ENCODE results near the gene STXBP6. TPM values are rescaled to one million over a fixed set of nuclear protein-coding genes. Genes with fewer than 3 reads are reported as not detected.

Gene STXBP6
- polyA plus RNA-seq, 1 donor from 2014 or later: 14.6 TPM

DNA sequence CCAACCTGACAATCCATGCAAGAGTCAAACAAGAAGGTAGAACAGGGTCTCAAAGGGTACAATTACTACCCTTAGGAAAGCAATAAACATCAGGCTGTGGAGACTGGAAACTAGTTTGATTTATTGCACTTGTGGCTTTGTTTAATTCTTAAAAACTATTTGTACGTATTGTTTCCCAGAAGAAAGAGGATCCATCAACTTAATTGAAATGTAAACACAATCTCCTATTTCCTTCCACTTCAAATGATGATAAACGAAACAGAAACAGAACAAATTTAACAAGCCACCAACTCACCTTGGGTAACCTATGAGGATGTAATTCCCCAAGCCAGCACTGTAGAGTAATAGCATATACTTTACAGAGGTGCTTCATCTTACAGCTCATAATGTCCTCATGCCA, 8.0 kb downstream of the STXBP6 start:
- no peak overlapping the region for H3K4me3 ChIP-seq (ENCODE audit: low read length)
- no peaks in the 10 kb centered on the region for H3K36me3 ChIP-seq (ENCODE audit: insufficient read depth, low read length)
- no peaks in the 10 kb centered on the region for H3K27me3 ChIP-seq (ENCODE audit: insufficient read depth, low read depth, low read length)
- no peaks in the 10 kb centered on the region for H3K9me3 ChIP-seq (ENCODE audit: low read length)
- H3K27ac ChIP-seq (ENCODE audit: low read length): no peak overlapping the region
- H3K9ac ChIP-seq (ENCODE audit: low read length): no peak overlapping the region
- no peaks in the 10 kb centered on the region for H4K20me1 ChIP-seq (ENCODE audit: insufficient read depth)
- H3K4me2 ChIP-seq (ENCODE audit: low read length): no peak overlapping the region
- TF ChIP-seq TAF1 (IDR thresholded peaks at IDR 0.05; ENCODE audit: low read depth): no peak
- TF ChIP-seq CTCF (IDR thresholded peaks at IDR 0.05; ENCODE audit: poor library complexity, severe bottlenecking): no peak
- TF ChIP-seq RAD21 (conservative IDR thresholded peaks at IDR 0.05): no peak
- TF ChIP-seq MXI1 (conservative IDR thresholded peaks at IDR 0.05; ENCODE audit: poor library complexity, severe bottlenecking): no peak
- no peak for TF ChIP-seq POLR2AphosphoS5 (IDR thresholded peaks at IDR 0.05)
- H3F3A ChIP-seq (ENCODE audit: insufficient read depth, low read length, poor library complexity, severe bottlenecking): no peaks in the 10 kb centered on the region
- no peaks in the 10 kb centered on the region for H3K79me2 ChIP-seq (replicated peaks; ENCODE audit: insufficient read depth, low read length)
- H2AFZ ChIP-seq (ENCODE audit: low read depth, low read length): no peak overlapping the region
- H3K9me2 ChIP-seq (ENCODE audit: insufficient read depth, low read length): no peaks in the 10 kb centered on the region

GRCh38 chr14:25041484-25041883, 8.5 kb downstream of the STXBP6 start:
- Histone ChIP-seq H3K9me3 (ENCODE audit: low read length) (no peaks in the 10 kb centered on the region), H3K27ac (ENCODE audit: low read length) (no peak overlapping the region), H4K20me1 (ENCODE audit: insufficient read depth) (no peaks in the 10 kb centered on the region), H3K79me2 (replicated peaks; ENCODE audit: insufficient read depth, low read length) (no peaks in the 10 kb centered on the region), H3K9ac (ENCODE audit: low read length) (no peak overlapping the region), H3K27me3 (ENCODE audit: insufficient read depth, low read depth, low read length) (no peaks in the 10 kb centered on the region), H3K9me2 (ENCODE audit: insufficient read depth, low read length) (no peaks in the 10 kb centered on the region), H3K4me3 (ENCODE audit: low read length) (no peak overlapping the region), H3K36me3 (ENCODE audit: insufficient read depth, low read length) (no peaks in the 10 kb centered on the region), H3F3A (ENCODE audit: insufficient read depth, low read length, poor library complexity, severe bottlenecking) (no peaks in the 10 kb centered on the region), H2AFZ (ENCODE audit: low read depth, low read length) (no peak overlapping the region), H3K4me2 (ENCODE audit: low read length) (no peak overlapping the region)
- TF ChIP-seq EP300 (conservative IDR thresholded peaks at IDR 0.05; ENCODE audit: poor library complexity, severe bottlenecking) (no peak), EZH2 (IDR thresholded peaks at IDR 0.05; ENCODE audit: borderline replicate concordance, insufficient read depth, low read length, poor library complexity, severe bottlenecking) (no peak), MXI1 (conservative IDR thresholded peaks at IDR 0.05; ENCODE audit: poor library complexity, severe bottlenecking) (no peak)

DNA sequence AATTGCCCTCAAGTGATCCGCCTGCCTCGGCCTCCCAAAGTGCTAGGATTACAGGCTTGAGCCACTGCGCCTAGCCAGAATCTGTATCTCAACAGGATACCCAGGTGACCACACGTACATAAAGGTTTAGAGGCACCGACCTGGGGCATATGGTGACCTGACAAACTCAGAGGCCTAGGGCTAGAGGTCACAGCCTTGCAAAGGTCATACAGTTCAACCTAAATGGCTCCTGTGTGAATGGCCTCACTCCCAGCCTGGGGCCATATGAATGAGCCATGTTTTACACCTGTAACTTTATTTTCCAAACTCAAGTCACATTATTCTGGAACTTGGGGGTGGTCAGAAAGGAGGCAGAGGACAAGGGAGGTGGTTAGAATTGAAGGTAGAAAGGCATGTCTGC, 10.0 kb downstream of the STXBP6 start:
- Histone ChIP-seq H3K4me2 (ENCODE audit: low read length) (no peak overlapping the region), H2AFZ (ENCODE audit: low read depth, low read length) (no peak overlapping the region), H3K9me2 (ENCODE audit: insufficient read depth, low read length) (no peaks in the 10 kb centered on the region), H3K9me3 (ENCODE audit: low read length) (no peaks in the 10 kb centered on the region), H4K20me1 (ENCODE audit: insufficient read depth) (no peaks in the 10 kb centered on the region), H3K27ac (ENCODE audit: low read length) (no peak overlapping the region), H3K9ac (ENCODE audit: low read length) (no peak overlapping the region), H3K4me3 (ENCODE audit: low read length) (no peak overlapping the region), H3K79me2 (replicated peaks; ENCODE audit: insufficient read depth, low read length) (no peaks in the 10 kb centered on the region), H3K36me3 (ENCODE audit: insufficient read depth, low read length) (no peaks in the 10 kb centered on the region), H3F3A (ENCODE audit: insufficient read depth, low read length, poor library complexity, severe bottlenecking) (no peaks in the 10 kb centered on the region), H3K27me3 (ENCODE audit: insufficient read depth, low read depth, low read length) (no peaks in the 10 kb centered on the region)
- TF ChIP-seq POLR2AphosphoS5 (IDR thresholded peaks at IDR 0.05) (no peak), MXI1 (conservative IDR thresholded peaks at IDR 0.05; ENCODE audit: poor library complexity, severe bottlenecking) (no peak), EZH2 (IDR thresholded peaks at IDR 0.05; ENCODE audit: borderline replicate concordance, insufficient read depth, low read length, poor library complexity, severe bottlenecking) (no peak), TAF1 (IDR thresholded peaks at IDR 0.05; ENCODE audit: low read depth) (no peak), SMC3 (conservative IDR thresholded peaks at IDR 0.05; ENCODE audit: poor library complexity) (no peak), REST (IDR thresholded peaks at IDR 0.05; ENCODE audit: borderline replicate concordance) (no peak), EP300 (conservative IDR thresholded peaks at IDR 0.05; ENCODE audit: poor library complexity, severe bottlenecking) (no peak)

All from neural cell (in vitro differentiated cells).